Fibroblast of lung (primary cell): ENCODE data around the gene HS1BP3. TPM values are rescaled to one million over a fixed set of nuclear protein-coding genes. Genes with fewer than 3 reads are reported as not detected.

Experiments used
- DNase-seq, 2 donors: peaks; one replicate each; pipeline versions ENCODE4 v3.0.0 to v3.0.0-alpha.2; 2010; ENCODE audit warnings: low read depth in 2 of 2
- H2AFZ ChIP-seq: 2 replicates; pipeline ENCODE4 v1.5.1; 2012; ENCODE audit warnings: low read length, control low read depth, inconsistent platforms
- H3K27ac ChIP-seq: 2 replicates; pipeline ENCODE4 v1.5.1; 2011; ENCODE audit warnings: low read length, control low read depth; ENCODE audit not compliant: insufficient read depth
- H3K27me3 ChIP-seq: 2 replicates; pipeline ENCODE4 v1.5.1; 2011; ENCODE audit warnings: mild to moderate bottlenecking, low read length; ENCODE audit not compliant: control insufficient read depth, insufficient read depth
- H3K36me3 ChIP-seq: 2 replicates; pipeline ENCODE4 v1.5.1; 2011; ENCODE audit warnings: low read length; ENCODE audit not compliant: control insufficient read depth, insufficient read depth
- H3K4me1 ChIP-seq: 2 replicates; pipeline ENCODE4 v1.5.1; 2011; ENCODE audit warnings: low read length; ENCODE audit not compliant: control insufficient read depth, insufficient read depth; ENCODE audit errors: extremely low read depth
- H3K4me2 ChIP-seq: 2 replicates; pipeline ENCODE4 v1.5.1; 2011; ENCODE audit warnings: low read length, control low read depth; ENCODE audit not compliant: insufficient read depth; ENCODE audit errors: extremely low read depth
- H3K4me3 ChIP-seq, 4 experiments: fragments of 200-600 bp in 1 of 4; sonication (generic) in 1 of 4; replicated peaks in 1 of 4; 2 replicates each; pipeline ENCODE4 v1.5.1; 2011 to 2016; ENCODE audit warnings: low read length in 4 of 4, low read depth in 3 of 4, mild to moderate bottlenecking in 3 of 4, control low read depth in 2 of 4, inconsistent platforms in 1 of 4, mixed read lengths in 1 of 4; ENCODE audit not compliant: insufficient read depth in 1 of 4; ENCODE audit errors: control extremely low read depth in 1 of 4
- H3K79me2 ChIP-seq: 2 replicates; pipeline ENCODE4 v1.5.1; 2012; ENCODE audit warnings: mild to moderate bottlenecking, low read length, inconsistent platforms; ENCODE audit not compliant: control insufficient read depth, insufficient read depth
- H3K9ac ChIP-seq: 2 replicates; pipeline ENCODE4 v1.5.1; 2011; ENCODE audit warnings: mild to moderate bottlenecking, low read length, control low read depth; ENCODE audit not compliant: insufficient read depth
- H3K9me3 ChIP-seq: 2 replicates; pipeline ENCODE4 v1.5.1; 2012; ENCODE audit warnings: low read depth, low read length; ENCODE audit not compliant: control insufficient read depth, insufficient read depth
- H4K20me1 ChIP-seq: 2 replicates; pipeline ENCODE4 v1.5.1; 2011; ENCODE audit warnings: low read length; ENCODE audit not compliant: control insufficient read depth, insufficient read depth; ENCODE audit errors: extremely low read depth
- CTCF ChIP-seq, 2 donors: IDR thresholded peaks in 1 of 2; conservative IDR thresholded peaks in 1 of 2; 1 replicate in 1 of 2; 2 replicates in 1 of 2; pipeline ENCODE4 v1.5.1; 2011 to 2012; ENCODE audit warnings: low read length in 2 of 2, control low read depth in 1 of 2, inconsistent platforms in 1 of 2, low read depth in 1 of 2, mild to moderate bottlenecking in 1 of 2
- EZH2 ChIP-seq: IDR thresholded peaks from 2 replicates; pipeline ENCODE4 v1.5.1; 2012; ENCODE audit warnings: low read length, control low read depth, mild to moderate bottlenecking; ENCODE audit errors: missing control alignments
- polyA plus RNA-seq, 2 donors: library from polyadenylated mRNA; depleted of rRNA in 1 of 2; stranded (reverse) in 1 of 2; unstranded in 1 of 2; fragments of >200 nt; gene quantifications; 2 replicates each; pipeline ENCODE4 v1.2.1, GENCODE V29; 2011 to 2012; ENCODE audit warnings: missing spikeins in 1 of 2
- total RNA-seq: library from RNA; depleted of rRNA; stranded (reverse); fragments of >200 nt; gene quantifications from 2 replicates; pipeline ENCODE4 v1.2.1, GENCODE V29; 2014

Gene HS1BP3
- total and polyA plus RNA-seq, 2 donors (not counting 1 experiment from before 2014, with no cell fraction given), result 17.8 to 38.1 TPM

GRCh38 chr2:20607446-20607845, 43.5 kb downstream of the HS1BP3 start:
- no peak for DNase-seq
- Histone ChIP-seq H3K9ac (no peak overlapping the region), H2AFZ (no peak overlapping the region), H3K4me2 (no peak overlapping the region), H3K27me3 (no peaks in the 10 kb centered on the region), H3K79me2 (no peaks in the 10 kb centered on the region), H3K9me3 (no peaks in the 10 kb centered on the region), H3K4me1 (peaks cover 29% of the 10 kb centered on the region), H3K27ac (no peak overlapping the region), H3K4me3 (no peak overlapping the region), H3K36me3 (no peaks in the 10 kb centered on the region), H4K20me1 (no peaks in the 10 kb centered on the region)
- TF ChIP-seq CTCF (conservative IDR thresholded peaks at IDR 0.05 in 1 of 2, IDR thresholded peaks at IDR 0.05 in 1 of 2; ENCODE audit: low read depth in 1 of 2, low read length in 2 of 2), result no peak
- no peak for TF ChIP-seq EZH2

- TF ChIP-seq CTCF (conservative IDR thresholded peaks at IDR 0.05 in 1 of 2, IDR thresholded peaks at IDR 0.05 in 1 of 2; ENCODE audit: low read depth in 1 of 2, low read length in 2 of 2) (no peak), EZH2 (no peak)
- DNase-seq, result no peak
- H3K27ac ChIP-seq, result no peak overlapping the region
- no peak overlapping the region for H3K4me2 ChIP-seq
- H2AFZ ChIP-seq, result no peak overlapping the region
- H3K36me3 ChIP-seq, result no peaks in the 10 kb centered on the region
- no peaks in the 10 kb centered on the region for H3K9me3 ChIP-seq
- H4K20me1 ChIP-seq, result no peaks in the 10 kb centered on the region
- no peak overlapping the region for H3K9ac ChIP-seq
- no peaks in the 10 kb centered on the region for H3K79me2 ChIP-seq
- no peak overlapping the region for H3K4me3 ChIP-seq
- peaks cover 25% of the 10 kb centered on the region for H3K4me1 ChIP-seq
- H3K27me3 ChIP-seq, result no peaks in the 10 kb centered on the region
Measured at GRCh38 chr2:20606198-20606597, 44.7 kb downstream of the HS1BP3 start.

GRCh38 chr2:20604951-20605381, 45.9 kb downstream of the HS1BP3 start:
- Histone ChIP-seq H3K4me2 (peak overlapping the region; percentile 4), H3K4me1 (peaks cover 19% of the 10 kb centered on the region), H3K4me3 (no peak overlapping the region), H3K27me3 (no peaks in the 10 kb centered on the region), H3K36me3 (no peaks in the 10 kb centered on the region), H2AFZ (no peak overlapping the region), H3K9ac (no peak overlapping the region), H3K27ac (no peak overlapping the region), H3K79me2 (no peaks in the 10 kb centered on the region), H3K9me3 (no peaks in the 10 kb centered on the region), H4K20me1 (no peaks in the 10 kb centered on the region)
- peak; percentile 92 to 96 for DNase-seq
- no peak for TF ChIP-seq EZH2
- TF ChIP-seq CTCF (conservative IDR thresholded peaks at IDR 0.05 in 1 of 2, IDR thresholded peaks at IDR 0.05 in 1 of 2; ENCODE audit: low read depth in 1 of 2, low read length in 2 of 2), result no peak
